H1 (cell line): ENCODE results near the gene CHST13. TPM values are rescaled to one million over a fixed set of nuclear protein-coding genes. Genes with fewer than 3 reads are reported as not detected.
A peak's percentile ranks its signal among the peaks of the same experiment; 100 is the strongest.

Source experiments
- BRCA1 ChIP-seq: IDR thresholded peaks from 2 replicates; pipeline ENCODE4 v1.6.1; 2012; ENCODE audit warnings: low read depth, low read length, improper control_type of control experiment
- CEBPB ChIP-seq: IDR thresholded peaks from 2 replicates; pipeline ENCODE4 v1.6.1; 2012; ENCODE audit warnings: low read depth, low read length
- GABPA ChIP-seq: IDR thresholded peaks from 2 replicates; pipeline ENCODE4 v1.6.1; 2011; ENCODE audit warnings: mild to moderate bottlenecking, low read length, moderate library complexity, borderline replicate concordance; ENCODE audit not compliant: insufficient read depth
- GTF2F1 ChIP-seq: IDR thresholded peaks from 2 replicates; pipeline ENCODE4 v1.6.1; 2012; ENCODE audit warnings: low read depth, low read length, improper control_type of control experiment, borderline replicate concordance
- JUN ChIP-seq: IDR thresholded peaks from 2 replicates; pipeline ENCODE4 v1.6.1; 2011; ENCODE audit warnings: low read depth, mild to moderate bottlenecking, improper control_type of control experiment, low read length
- KDM4A ChIP-seq: IDR thresholded peaks from one replicate; pipeline ENCODE4 v1.7.1; 2012; ENCODE audit warnings: low read depth, mild to moderate bottlenecking, moderate library complexity, low read length, inconsistent platforms; ENCODE audit not compliant: severe bottlenecking
- KDM5A ChIP-seq: fragments of 200-600 bp; IDR thresholded peaks from 2 replicates; pipeline ENCODE4 v1.7.1; 2012; ENCODE audit warnings: mild to moderate bottlenecking, low read length, inconsistent platforms, mixed read lengths
- NANOG ChIP-seq: IDR thresholded peaks from 2 replicates; pipeline ENCODE4 v1.6.1; 2011; ENCODE audit warnings: low read length, low read depth, mild to moderate bottlenecking, inconsistent platforms; ENCODE audit not compliant: insufficient read depth, poor library complexity, severe bottlenecking
- NRF1 ChIP-seq: IDR thresholded peaks from 2 replicates; pipeline ENCODE4 v1.6.1; 2011; ENCODE audit warnings: mild to moderate bottlenecking, low read depth, low read length, improper control_type of control experiment
- PHF8 ChIP-seq: fragments of 200-600 bp; sonication (generic); conservative IDR thresholded peaks from 2 replicates; pipeline ENCODE4 v1.7.1; 2012; ENCODE audit warnings: low read depth, mild to moderate bottlenecking, inconsistent platforms, low read length, moderate library complexity
- POLR2AphosphoS5 ChIP-seq: IDR thresholded peaks from 2 replicates; pipeline ENCODE4 v1.6.1; 2011; ENCODE audit warnings: low read depth, low read length
- RBBP5 ChIP-seq: IDR thresholded peaks from 2 replicates; pipeline ENCODE4 v1.7.1; 2012; ENCODE audit warnings: low read depth, mild to moderate bottlenecking, inconsistent platforms, low read length, moderate library complexity, borderline replicate concordance
- RNF2 ChIP-seq: fragments of 200-900, 300-1000 bp; sonication (generic); IDR thresholded peaks from 2 replicates; pipeline ENCODE4 v1.7.1; 2016; ENCODE audit warnings: borderline replicate concordance, low read depth, mild to moderate bottlenecking, antibody characterized with exemption, low read length; ENCODE audit not compliant: poor library complexity, severe bottlenecking; ENCODE audit errors: missing control alignments
- TAF1 ChIP-seq: IDR thresholded peaks from 2 replicates; pipeline ENCODE4 v1.6.1; 2011; ENCODE audit warnings: mild to moderate bottlenecking, low read depth, low read length
- TBP ChIP-seq: IDR thresholded peaks from 2 replicates; pipeline ENCODE4 v1.6.1; 2011; ENCODE audit warnings: low read depth, low read length, improper control_type of control experiment
- polyA plus RNA-seq, 7 experiments: library from polyadenylated mRNA; depleted of rRNA in 3 of 7; stranded (reverse) in 5 of 7; unstranded in 2 of 7; fragments of >200 nt in 5 of 7; fragments of 200-250 nt in 2 of 7; gene quantifications; 1 replicate in 5 of 7; 2 replicates in 1 of 7; 4 replicates in 1 of 7; pipeline versions ENCODE4 v1.2.1 to v1.2.3, GENCODE V29; 2011 to 2013; ENCODE audit warnings: missing spikeins in 2 of 7, mixed read lengths in 2 of 7
- total RNA-seq: library from RNA; stranded (reverse); fragmentation: NEBNext Ultra II Directional; extraction: Animal tissue kit (Norgen Biotek cat#: 25700); gene quantifications from 2 replicates; pipeline ENCODE4 v1.2.1, GENCODE V29; 2021
- TF ChIP-seq, protein P1 (sequence below): IDR thresholded peaks from 2 replicates; pipeline ENCODE4 v1.6.1; 2012; ENCODE audit warnings: inconsistent platforms
- TF ChIP-seq, protein P2 (sequence below): IDR thresholded peaks from 2 replicates; pipeline ENCODE4 v1.6.1; 2012; ENCODE audit warnings: low read length, inconsistent platforms

Gene CHST13
- total and polyA plus RNA-seq, 2 of the 8 experiments (the other 6 are each of a cell fraction or from before 2014, with no cell fraction given) = 5.4 to 11.7 TPM

DNA sequence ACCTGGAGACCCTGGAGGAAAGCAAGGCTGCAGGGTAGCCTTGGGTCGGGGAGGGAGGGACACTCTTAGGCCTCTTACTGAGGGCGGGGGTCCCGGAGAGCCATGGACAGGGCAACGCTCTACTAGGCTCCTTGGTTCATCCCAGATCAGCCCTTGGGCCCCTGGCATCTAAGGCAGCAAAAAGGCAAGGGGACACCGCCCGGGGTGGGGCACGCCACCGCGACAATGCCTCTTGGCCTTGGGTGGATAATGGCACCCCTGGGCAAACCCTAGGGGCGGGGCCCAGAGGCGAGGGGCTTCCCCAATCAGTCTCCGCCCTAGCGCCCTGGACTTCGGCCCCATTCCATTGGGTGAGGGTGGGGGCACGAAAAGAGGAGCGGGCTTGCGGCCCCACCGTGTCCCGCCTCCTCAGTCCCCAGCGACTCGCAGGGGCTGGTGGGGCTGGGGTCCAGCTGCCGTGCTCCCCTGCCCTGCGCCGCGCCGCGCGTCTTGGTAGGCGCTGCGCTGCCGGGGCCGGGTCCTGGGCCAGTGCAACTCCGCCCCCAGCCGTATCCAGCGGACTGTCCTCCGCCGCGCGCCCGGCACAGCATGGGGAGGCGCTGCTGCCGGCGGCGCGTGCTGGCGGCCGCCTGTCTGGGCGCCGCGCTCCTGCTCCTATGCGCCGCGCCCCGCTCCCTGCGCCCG is at the start of gene CHST13 (continued):
- TF ChIP-seq NRF1 = no peak
- TF ChIP-seq GTF2F1 = no peak
- 0 out of 2 replicates have a peak, but pooled peaks have one; percentile 26 for TF ChIP-seq TAF1
- TF ChIP-seq RNF2 = no peak
- no peak for TF ChIP-seq KDM5A
- no peak for TF ChIP-seq NANOG
- TF ChIP-seq JUN = no peak
- TF ChIP-seq GABPA = peak; percentile 70; the same call in 1 of the 2 replicates
- TF ChIP-seq, protein P1, sequence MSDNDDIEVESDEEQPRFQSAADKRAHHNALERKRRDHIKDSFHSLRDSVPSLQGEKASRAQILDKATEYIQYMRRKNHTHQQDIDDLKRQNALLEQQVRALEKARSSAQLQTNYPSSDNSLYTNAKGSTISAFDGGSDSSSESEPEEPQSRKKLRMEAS = peak; percentile 51; the same call in 1 of the 2 replicates
- TF ChIP-seq POLR2AphosphoS5 = no peak
- TF ChIP-seq CEBPB = no peak
- TF ChIP-seq PHF8 = peak; percentile 51; the same call in 1 of the 2 replicates
- peak; percentile 23; the same call in 1 of the 2 replicates for TF ChIP-seq RBBP5
- no peak for TF ChIP-seq BRCA1
- TF ChIP-seq, protein P2, sequence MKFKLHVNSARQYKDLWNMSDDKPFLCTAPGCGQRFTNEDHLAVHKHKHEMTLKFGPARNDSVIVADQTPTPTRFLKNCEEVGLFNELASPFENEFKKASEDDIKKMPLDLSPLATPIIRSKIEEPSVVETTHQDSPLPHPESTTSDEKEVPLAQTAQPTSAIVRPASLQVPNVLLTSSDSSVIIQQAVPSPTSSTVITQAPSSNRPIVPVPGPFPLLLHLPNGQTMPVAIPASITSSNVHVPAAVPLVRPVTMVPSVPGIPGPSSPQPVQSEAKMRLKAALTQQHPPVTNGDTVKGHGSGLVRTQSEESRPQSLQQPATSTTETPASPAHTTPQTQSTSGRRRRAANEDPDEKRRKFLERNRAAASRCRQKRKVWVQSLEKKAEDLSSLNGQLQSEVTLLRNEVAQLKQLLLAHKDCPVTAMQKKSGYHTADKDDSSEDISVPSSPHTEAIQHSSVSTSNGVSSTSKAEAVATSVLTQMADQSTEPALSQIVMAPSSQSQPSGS = no peak
- peak; percentile 95 for TF ChIP-seq KDM4A
- TF ChIP-seq TBP = no peak
